ACHN (cell line): ENCODE data around the gene TREM1.
"Not testable (repeated sequence)": the region's sequence is repeated elsewhere in the genome, so short reads cannot be mapped to it uniquely, and the experiment has no call there.

Experiments used
- DNase-seq: peaks from one replicate; pipeline ENCODE4 v3.0.0-alpha.2; 2015
- in situ Hi-C: cut with HindIII; loops from 2 replicates; pipeline ENCODE4 v1.10.0; 2017; ENCODE audit warnings: low sequenced_read_pairs, low pct_ligation_motif_present, low pct_unique_long_range_greater_than_20kb

The TREM1 gene

GRCh38 chr6:41269716-41270115, 16.8 kb downstream of the TREM1 start:
- in situ Hi-C loops = no loop called here
- DNase-seq = no peak

GRCh38 chr6:41269166-41269565, 17.3 kb downstream of the TREM1 start:
- in situ Hi-C loops = no loop called here
- no peak for DNase-seq

- in situ Hi-C loops = no loop called here
- DNase-seq = no peak
These were observed 18.0 kb downstream of the TREM1 start for GRCh38 chr6:41268478-41268877.

- no peak for DNase-seq
- in situ Hi-C loops = no loop called here
These were observed 19.9 kb downstream of the TREM1 start for GRCh38 chr6:41266541-41266940.

- in situ Hi-C loops = no loop called here
- DNase-seq = no peak
These were observed 23.2 kb downstream of the TREM1 start for GRCh38 chr6:41263267-41263666.

- in situ Hi-C loops = no loop called here
- DNase-seq = no peak
These were observed 24.1 kb downstream of the TREM1 start for GRCh38 chr6:41262401-41262800.

GRCh38 chr6:41258196-41258493, 28.3 kb downstream of the TREM1 start:
- DNase-seq = no peak
- in situ Hi-C loops = no loop called here

GRCh38 chr6:41257369-41258195, 28.9 kb downstream of the TREM1 start:
- in situ Hi-C loops = no loop called here
- DNase-seq = no peak

GRCh38 chr6:41256383-41256782, 30.1 kb downstream of the TREM1 start:
- in situ Hi-C loops = no loop called here
- no peak for DNase-seq

GRCh38 chr6:41255638-41256246, 30.7 kb downstream of the TREM1 start:
- DNase-seq = no peak
- in situ Hi-C loops = no loop called here

- no peak for DNase-seq
- in situ Hi-C loops = no loop called here
These were observed 31.4 kb downstream of the TREM1 start for GRCh38 chr6:41255110-41255509.

GRCh38 chr6:41252401-41253169, 33.9 kb downstream of the TREM1 start:
- in situ Hi-C loops = no loop called here
- DNase-seq = no peak

GRCh38 chr6:41247882-41248705, 38.4 kb downstream of the TREM1 start:
- in situ Hi-C loops = no loop called here
- DNase-seq = no peak

GRCh38 chr6:41247288-41247865, 39.1 kb downstream of the TREM1 start:
- in situ Hi-C loops = no loop called here
- DNase-seq = no peak

- in situ Hi-C loops, DNase-seq: not testable (repeated sequence)
These were observed 40.0 kb downstream of the TREM1 start for GRCh38 chr6:41246529-41246928.

GRCh38 chr6:41239467-41240159, 46.9 kb downstream of the TREM1 start:
- in situ Hi-C loops = no loop called here
- no peak for DNase-seq

- in situ Hi-C loops = no loop called here
- DNase-seq = no peak
These were observed 49.4 kb downstream of the TREM1 start for GRCh38 chr6:41237128-41237527.

- in situ Hi-C loops = no loop called here
- no peak for DNase-seq
These were observed 50.2 kb downstream of the TREM1 start for GRCh38 chr6:41236276-41236675.
